ENCODE results near the gene LMAN1L.

Gene LMAN1L

GRCh38 chr15:74816624-74817369 is 4.2 kb downstream of the LMAN1L start:
- no peak for DNase-seq (ENCODE audit: low read depth)

GRCh38 chr15:74817370-74817737 is 4.7 kb downstream of the LMAN1L start:
- no peak for DNase-seq (ENCODE audit: low read depth)

- no peak for DNase-seq (ENCODE audit: low read depth)
Observed at GRCh38 chr15:74820056-74820455, 7.4 kb downstream of the LMAN1L start.

- DNase-seq (ENCODE audit: low read depth): no peak
Observed at GRCh38 chr15:74821091-74821789, 8.6 kb downstream of the LMAN1L start.

GRCh38 chr15:74821790-74822158 is 9.1 kb downstream of the LMAN1L start:
- DNase-seq (ENCODE audit: low read depth): no peak

GRCh38 chr15:74822233-74822632 is 9.6 kb downstream of the LMAN1L start:
- DNase-seq (ENCODE audit: low read depth): no peak

GRCh38 chr15:74823324-74823723 is 10.7 kb downstream of the LMAN1L start:
- no peak for DNase-seq (ENCODE audit: low read depth)

- no peak for DNase-seq (ENCODE audit: low read depth)
Observed at GRCh38 chr15:74824976-74825375, 12.3 kb downstream of the LMAN1L start.

GRCh38 chr15:74825866-74826265 is 13.2 kb downstream of the LMAN1L start:
- no peak for DNase-seq (ENCODE audit: low read depth)

- DNase-seq (ENCODE audit: low read depth): no peak
Observed at GRCh38 chr15:74826364-74826819, 13.8 kb downstream of the LMAN1L start, which contains the start of gene CPLX3. Gene CPLX3, plus strand, starts transcription at chr15:74826627. Its CDS starts 77 bp downstream, at chr15:74826704.

- DNase-seq (ENCODE audit: low read depth): no peak
Observed at GRCh38 chr15:74826921-74827320, 14.3 kb downstream of the LMAN1L start.

- DNase-seq (ENCODE audit: low read depth): no peak
Observed at GRCh38 chr15:74827614-74828013, 15.0 kb downstream of the LMAN1L start.

- DNase-seq (ENCODE audit: low read depth): no peak
Observed at GRCh38 chr15:74828835-74829234, 16.2 kb downstream of the LMAN1L start.

GRCh38 chr15:74829486-74829885 is 16.9 kb downstream of the LMAN1L start:
- no peak for DNase-seq (ENCODE audit: low read depth)

GRCh38 chr15:74829991-74830390 is 17.4 kb downstream of the LMAN1L start:
- DNase-seq (ENCODE audit: low read depth): no peak

- no peak for DNase-seq (ENCODE audit: low read depth)
Observed at GRCh38 chr15:74830868-74831267, 18.2 kb downstream of the LMAN1L start.

GRCh38 chr15:74831813-74832495 is 19.3 kb downstream of the LMAN1L start:
- DNase-seq (ENCODE audit: low read depth): no peak

- DNase-seq (ENCODE audit: low read depth): no peak
Observed at GRCh38 chr15:74832826-74833225, 20.2 kb downstream of the LMAN1L start.

GRCh38 chr15:74833376-74834107 is 20.9 kb downstream of the LMAN1L start:
- no peak for DNase-seq (ENCODE audit: low read depth)

- DNase-seq (ENCODE audit: low read depth): no peak
Observed at GRCh38 chr15:74835312-74835823, 22.7 kb downstream of the LMAN1L start.

GRCh38 chr15:74836846-74837245 is 24.2 kb downstream of the LMAN1L start:
- no peak for DNase-seq (ENCODE audit: low read depth)
